Measurements from ENCODE around the gene SHMT2.

GRCh38 chr12:57196956-57197355 is 32.6 kb upstream of the SHMT2 start:
- TF ChIP-seq CTCF (IDR thresholded peaks at IDR 0.05), result no peak
- no peak for TF ChIP-seq POLR2AphosphoS5 (IDR thresholded peaks at IDR 0.05; ENCODE audit: insufficient read depth in 1 of 2, low read depth in 1 of 2)
